Activated naive CD4-positive, alpha-beta T cell treated with anti-CD3 and anti-CD28 coated beads, Interleukin-2, amount 10 ng/mL, durations not matched to agents 7 days and 5 days (primary cell): ENCODE data around the gene C4orf51.
"Not testable (repeated sequence)": the region's sequence is repeated elsewhere in the genome, so short reads cannot be mapped to it uniquely, and the experiment has no call there.

ENCODE experiments used
- CTCF ChIA-PET: fragments of 350-600 bp; sonication (Branson Sonifier 250); formaldehyde crosslinking; loops from one replicate; lab custom pipeline; 2021; ENCODE audit warnings: antibody characterized with exemption; lab: Charles Lee
- DNase-seq: peaks from one replicate; pipeline ENCODE4 v3.0.0-alpha.2; 2020
- H3K27ac Mint-ChIP-seq: one replicate; pipeline ENCODE4 v1.8.0; 2021; ENCODE audit warnings: mild to moderate bottlenecking, moderate library complexity, mixed read lengths
- H3K27me3 Mint-ChIP-seq: one replicate; pipeline ENCODE4 v1.8.0; 2021; ENCODE audit warnings: mild to moderate bottlenecking, mixed read lengths
- H3K36me3 Mint-ChIP-seq: one replicate; pipeline ENCODE4 v1.8.0; 2021; ENCODE audit warnings: mixed read lengths
- H3K4me1 Mint-ChIP-seq: one replicate; pipeline ENCODE4 v1.8.0; 2021; ENCODE audit warnings: mixed read lengths
- H3K4me3 Mint-ChIP-seq: one replicate; pipeline ENCODE4 v1.8.0; 2021; ENCODE audit warnings: mild to moderate bottlenecking, moderate library complexity, mixed read lengths
- H3K9me3 Mint-ChIP-seq: one replicate; pipeline ENCODE4 v1.8.0; 2021; ENCODE audit warnings: mixed read lengths

C4orf51 gene

GRCh38 chr4:145679991-145680455 is at the start of gene C4orf51:
Gene C4orf51 (plus strand): TSS chr4:145680146. CDS start chr4:145680204, 58 bp downstream.
- H3K4me1 Mint-ChIP-seq: no peaks in the 10 kb centered on the region
- no peak for DNase-seq
- no peaks in the 10 kb centered on the region for H3K9me3 Mint-ChIP-seq
- no peak within 1 kb of the TSS for H3K27ac Mint-ChIP-seq
- peaks cover 8% of the 10 kb centered on the region for H3K27me3 Mint-ChIP-seq
- CTCF ChIA-PET: no interaction called here
- H3K4me3 Mint-ChIP-seq: no peak within 1 kb of the TSS
- no peaks in the 10 kb centered on the region for H3K36me3 Mint-ChIP-seq

GRCh38 chr4:145635117-145635516 is 44.8 kb upstream of the C4orf51 start:
- CTCF ChIA-PET: no interaction called here
- Mint-ChIP-seq H3K36me3 (peaks cover 8% of the 10 kb centered on the region), H3K4me1 (peaks cover 11% of the 10 kb centered on the region), H3K9me3 (no peaks in the 10 kb centered on the region), H3K27ac (no peak overlapping the region), H3K27me3 (no peaks in the 10 kb centered on the region), H3K4me3 (no peak overlapping the region)
- no peak for DNase-seq

- CTCF ChIA-PET: no interaction called here
These were observed 44.3 kb upstream of the C4orf51 start for GRCh38 chr4:145635630-145636029.

GRCh38 chr4:145639186-145639698 is 40.7 kb upstream of the C4orf51 start:
- Mint-ChIP-seq H3K27me3 (no peaks in the 10 kb centered on the region), H3K9me3 (no peaks in the 10 kb centered on the region), H3K4me3 (no peak overlapping the region), H3K4me1 (peaks cover 11% of the 10 kb centered on the region), H3K27ac (no peak overlapping the region), H3K36me3 (peaks cover 5% of the 10 kb centered on the region)
- CTCF ChIA-PET: no interaction called here
- DNase-seq: no peak

More at GRCh38 chr4:145635630-145636029, 44.3 kb upstream of the C4orf51 start:
- DNase-seq: no peak
- H3K4me1 Mint-ChIP-seq: peaks cover 11% of the 10 kb centered on the region
- no peak overlapping the region for H3K4me3 Mint-ChIP-seq
- H3K27me3 Mint-ChIP-seq: no peaks in the 10 kb centered on the region
- no peak overlapping the region for H3K27ac Mint-ChIP-seq
- H3K36me3 Mint-ChIP-seq: peaks cover 8% of the 10 kb centered on the region
- H3K9me3 Mint-ChIP-seq: no peaks in the 10 kb centered on the region

- H3K36me3 Mint-ChIP-seq, H3K27me3 Mint-ChIP-seq, H3K9me3 Mint-ChIP-seq, CTCF ChIA-PET, H3K27ac Mint-ChIP-seq, H3K4me3 Mint-ChIP-seq, DNase-seq: not testable (repeated sequence)
- peaks cover 10% of the 10 kb centered on the region for H3K4me1 Mint-ChIP-seq
These were observed 39.7 kb upstream of the C4orf51 start for GRCh38 chr4:145640236-145640635.

- H3K4me3 Mint-ChIP-seq: no peak overlapping the region
- no peak for DNase-seq
These were observed 36.7 kb upstream of the C4orf51 start for GRCh38 chr4:145643295-145643694.

GRCh38 chr4:145644699-145645098 is 35.2 kb upstream of the C4orf51 start:
- Mint-ChIP-seq H3K36me3 (peaks cover 1% of the 10 kb centered on the region), H3K27me3 (no peaks in the 10 kb centered on the region), H3K9me3 (no peaks in the 10 kb centered on the region), H3K4me3 (no peak overlapping the region), H3K27ac (no peak overlapping the region), H3K4me1 (no peaks in the 10 kb centered on the region)
- CTCF ChIA-PET: interaction anchor here (1.2 kb wide), 1 partner anchor 14 kb away, joined by 3 read pairs; no protein-coding TSS in a partner anchor
- no peak for DNase-seq

More at GRCh38 chr4:145643295-145643694, 36.7 kb upstream of the C4orf51 start:
- no peaks in the 10 kb centered on the region for H3K27me3 Mint-ChIP-seq
- peaks cover 6% of the 10 kb centered on the region for H3K4me1 Mint-ChIP-seq
- H3K27ac Mint-ChIP-seq: no peak overlapping the region
- CTCF ChIA-PET: interaction anchor here (1.2 kb wide), 1 partner anchor 16 kb away, joined by 3 read pairs; no protein-coding TSS in a partner anchor
- H3K36me3 Mint-ChIP-seq: peaks cover 5% of the 10 kb centered on the region
- no peaks in the 10 kb centered on the region for H3K9me3 Mint-ChIP-seq

- H3K4me3 Mint-ChIP-seq: no peak overlapping the region
- peaks cover 56% of the 10 kb centered on the region for H3K36me3 Mint-ChIP-seq
- no peak overlapping the region for H3K27ac Mint-ChIP-seq
- no peaks in the 10 kb centered on the region for H3K4me1 Mint-ChIP-seq
- no peak for DNase-seq
- CTCF ChIA-PET: no interaction called here
- H3K9me3 Mint-ChIP-seq: peaks cover 9% of the 10 kb centered on the region
- no peaks in the 10 kb centered on the region for H3K27me3 Mint-ChIP-seq
These were observed 23.8 kb upstream of the C4orf51 start for GRCh38 chr4:145656156-145656555.

GRCh38 chr4:145660064-145660463 is 19.9 kb upstream of the C4orf51 start:
- Mint-ChIP-seq H3K27me3 (no peaks in the 10 kb centered on the region), H3K9me3 (peaks cover 14% of the 10 kb centered on the region), H3K4me3 (no peak overlapping the region), H3K4me1 (no peaks in the 10 kb centered on the region), H3K36me3 (peaks cover 37% of the 10 kb centered on the region), H3K27ac (no peak overlapping the region)
- no peak for DNase-seq
- CTCF ChIA-PET: no interaction called here

- DNase-seq: no peak
- Mint-ChIP-seq H3K27me3 (no peaks in the 10 kb centered on the region), H3K27ac (no peak overlapping the region), H3K36me3 (peaks cover 15% of the 10 kb centered on the region), H3K9me3 (peaks cover 10% of the 10 kb centered on the region), H3K4me3 (no peak overlapping the region), H3K4me1 (no peaks in the 10 kb centered on the region)
- CTCF ChIA-PET: no interaction called here
These were observed 16.8 kb upstream of the C4orf51 start for GRCh38 chr4:145663194-145663593.

- Mint-ChIP-seq H3K9me3 (peaks cover 9% of the 10 kb centered on the region), H3K4me3 (no peak overlapping the region), H3K36me3 (peaks cover 2% of the 10 kb centered on the region), H3K4me1 (no peaks in the 10 kb centered on the region), H3K27ac (no peak overlapping the region), H3K27me3 (no peaks in the 10 kb centered on the region)
- CTCF ChIA-PET: no interaction called here
- DNase-seq: no peak
These were observed 14.2 kb upstream of the C4orf51 start for GRCh38 chr4:145665773-145666172.

GRCh38 chr4:145670422-145670821 is 9.5 kb upstream of the C4orf51 start:
- H3K27me3 Mint-ChIP-seq: no peaks in the 10 kb centered on the region
- peaks cover 4% of the 10 kb centered on the region for H3K9me3 Mint-ChIP-seq
- H3K36me3 Mint-ChIP-seq: no peaks in the 10 kb centered on the region
- no peaks in the 10 kb centered on the region for H3K4me1 Mint-ChIP-seq
- no peak overlapping the region for H3K4me3 Mint-ChIP-seq
- H3K27ac Mint-ChIP-seq: no peak overlapping the region
- CTCF ChIA-PET: no interaction called here
- DNase-seq: no peak

- DNase-seq: no peak
- no peaks in the 10 kb centered on the region for H3K4me1 Mint-ChIP-seq
- peaks cover 8% of the 10 kb centered on the region for H3K27me3 Mint-ChIP-seq
- H3K36me3 Mint-ChIP-seq: no peaks in the 10 kb centered on the region
- no peaks in the 10 kb centered on the region for H3K9me3 Mint-ChIP-seq
- CTCF ChIA-PET: no interaction called here
- H3K27ac Mint-ChIP-seq: no peak overlapping the region
- no peak overlapping the region for H3K4me3 Mint-ChIP-seq
These were observed 426 bp upstream of the C4orf51 start for GRCh38 chr4:145679520-145679919.

GRCh38 chr4:145680902-145681301 is 956 bp downstream of the C4orf51 start:
- no peak for DNase-seq
- H3K9me3 Mint-ChIP-seq: no peaks in the 10 kb centered on the region
- peaks cover 8% of the 10 kb centered on the region for H3K27me3 Mint-ChIP-seq
- no peaks in the 10 kb centered on the region for H3K4me1 Mint-ChIP-seq
- H3K36me3 Mint-ChIP-seq: no peaks in the 10 kb centered on the region
- H3K27ac Mint-ChIP-seq: no peak overlapping the region
- CTCF ChIA-PET: no interaction called here
- H3K4me3 Mint-ChIP-seq: no peak overlapping the region

- Mint-ChIP-seq H3K4me1 (no peaks in the 10 kb centered on the region), H3K27ac (no peak overlapping the region), H3K36me3 (no peaks in the 10 kb centered on the region), H3K27me3 (peaks cover 8% of the 10 kb centered on the region), H3K9me3 (no peaks in the 10 kb centered on the region), H3K4me3 (no peak overlapping the region)
- DNase-seq: no peak
- CTCF ChIA-PET: no interaction called here
These were observed 1.6 kb downstream of the C4orf51 start for GRCh38 chr4:145681518-145681917.
